Pulmonary artery endothelial cell (primary cell): Measurements from ENCODE around the gene ASS1. TPM values are rescaled to one million over a fixed set of nuclear protein-coding genes. Genes with fewer than 3 reads are reported as not detected.

Source experiments
- total RNA-seq: library from RNA; depleted of rRNA; stranded (reverse); fragments of >200 nt; gene quantifications from 2 replicates; pipeline ENCODE4 v1.2.3, GENCODE V29; 2014

The ASS1 gene
- total RNA-seq, 1 donor from 2014 or later = 6.9 TPM

Other genes starting within 250 kb of the ASS1 start
- gene HMCN2, start 179.2 kb upstream of the ASS1 start, total RNA-seq = under 0.01 TPM in 2 replicates
- 40.3 and 42.8 TPM in 2 replicates for gene FUBP3, start 134.6 kb downstream of the ASS1 start, total RNA-seq
- under 0.01 TPM in 1 of 2 replicates, not detected in the other for gene PRDM12, start 219.6 kb downstream of the ASS1 start, total RNA-seq
- 54.5 and 65.1 TPM in 2 replicates for gene EXOSC2, start 248.8 kb downstream of the ASS1 start, total RNA-seq